ENCODE data around the gene DBH.

Gene DBH

GRCh38 chr9:133684121-133684935 is 48.2 kb downstream of the DBH start:
- no peak for TF ChIP-seq CTCF (IDR thresholded peaks at IDR 0.05)

GRCh38 chr9:133684936-133685361 is 48.8 kb downstream of the DBH start:
- no peak for TF ChIP-seq CTCF (IDR thresholded peaks at IDR 0.05)

GRCh38 chr9:133685653-133686609 is 49.8 kb downstream of the DBH start:
- no peak for TF ChIP-seq CTCF (IDR thresholded peaks at IDR 0.05)

- no peak for TF ChIP-seq CTCF (IDR thresholded peaks at IDR 0.05)
These were observed 50.7 kb downstream of the DBH start for GRCh38 chr9:133686642-133687575.

GRCh38 chr9:133687856-133688761 is 51.9 kb downstream of the DBH start:
- TF ChIP-seq CTCF (IDR thresholded peaks at IDR 0.05) = no peak

GRCh38 chr9:133689151-133689763 is 53.1 kb downstream of the DBH start:
- no peak for TF ChIP-seq CTCF (IDR thresholded peaks at IDR 0.05)

All from LNCAP (cell line).